CD14-positive monocyte (primary cell): ENCODE results near the gene WDR33. TPM values are rescaled to one million over a fixed set of nuclear protein-coding genes. Genes with fewer than 3 reads are reported as not detected.
A peak's percentile ranks its signal among the peaks of the same experiment; 100 is the strongest.

ENCODE experiments used
- DNase-seq, 3 donors: peaks; one replicate each; pipeline ENCODE4 v3.0.0-alpha.2; 2011 to 2022
- H2AFZ ChIP-seq: 2 replicates; pipeline ENCODE4 v1.6.0; 2012; ENCODE audit warnings: mild to moderate bottlenecking, low read depth, low read length, inconsistent platforms; ENCODE audit not compliant: insufficient read depth, poor library complexity, severe bottlenecking
- H3K27ac ChIP-seq, 2 donors: 1 replicate in 1 of 2; 2 replicates in 1 of 2; pipeline ENCODE4 v1.5.1; 2012 to 2013; ENCODE audit warnings: low read length in 2 of 2, control low read depth in 1 of 2, inconsistent platforms in 1 of 2, low read depth in 1 of 2, mild to moderate bottlenecking in 1 of 2
- H3K27me3 ChIP-seq, 2 donors: one replicate each; pipeline versions ENCODE4 v1.6.0 to v1.6.1; 2011 to 2013; ENCODE audit warnings: low read length in 2 of 2; ENCODE audit not compliant: control insufficient read depth in 2 of 2, insufficient read depth in 2 of 2
- H3K36me3 ChIP-seq, 2 donors: replicated peaks in 1 of 2; 1 replicate in 1 of 2; 2 replicates in 1 of 2; pipeline versions ENCODE4 v1.5.1 to v1.6.1; 2012 to 2013; ENCODE audit warnings: low read length in 2 of 2, control low read depth in 1 of 2, inconsistent platforms in 1 of 2, mild to moderate bottlenecking in 1 of 2; ENCODE audit not compliant: insufficient read depth in 2 of 2, control insufficient read depth in 1 of 2
- H3K4me1 ChIP-seq, 2 donors: 1 replicate in 1 of 2; 2 replicates in 1 of 2; pipeline versions ENCODE4 v1.5.1 to v1.6.1; 2012 to 2013; ENCODE audit warnings: low read length in 2 of 2, control low read depth in 1 of 2, inconsistent platforms in 1 of 2, mild to moderate bottlenecking in 1 of 2, moderate library complexity in 1 of 2; ENCODE audit not compliant: insufficient read depth in 2 of 2, control insufficient read depth in 1 of 2
- H3K4me2 ChIP-seq: replicated peaks from 2 replicates; pipeline ENCODE3; 2012; ENCODE audit warnings: low read length, moderate library complexity, mild to moderate bottlenecking; ENCODE audit not compliant: poor library complexity, severe bottlenecking; ENCODE audit errors: extremely low read depth
- H3K4me3 ChIP-seq, 3 experiments: fragments of 200-600 bp in 1 of 3; sonication (generic) in 1 of 3; replicated peaks in 1 of 3; 1 replicate in 2 of 3; 2 replicates in 1 of 3; pipeline ENCODE4 v1.5.1; 2011 to 2013; ENCODE audit warnings: low read length in 3 of 3, mild to moderate bottlenecking in 3 of 3, control low read depth in 2 of 3, low read depth in 2 of 3, inconsistent platforms in 1 of 3, moderate library complexity in 1 of 3
- H3K79me2 ChIP-seq: 2 replicates; pipeline ENCODE4 v1.6.0; 2012; ENCODE audit warnings: mild to moderate bottlenecking, control low read depth, inconsistent platforms, low read length, moderate library complexity; ENCODE audit not compliant: insufficient read depth
- H3K9ac ChIP-seq: 2 replicates; pipeline ENCODE4 v1.6.0; 2017; ENCODE audit warnings: low read length, mild to moderate bottlenecking; ENCODE audit not compliant: insufficient read depth, poor library complexity, severe bottlenecking
- H3K9me3 ChIP-seq, 2 donors: replicated peaks in 1 of 2; 1 replicate in 1 of 2; 2 replicates in 1 of 2; pipeline versions ENCODE4 v1.5.1 to v1.6.1; 2012 to 2013; ENCODE audit warnings: low read length in 2 of 2, control low read depth in 1 of 2; ENCODE audit not compliant: control insufficient read depth in 1 of 2, insufficient read depth in 1 of 2
- H4K20me1 ChIP-seq: 2 replicates; pipeline ENCODE4 v1.6.0; 2012; ENCODE audit warnings: mild to moderate bottlenecking, low read length, control low read depth, moderate library complexity; ENCODE audit not compliant: insufficient read depth
- H3K27ac Mint-ChIP-seq, 7 donors: one replicate each; pipeline ENCODE4 v1.8.0; 2020; ENCODE audit warnings: mild to moderate bottlenecking in 7 of 7, mixed read lengths in 7 of 7, moderate library complexity in 6 of 7, inconsistent platforms in 2 of 7
- H3K27me3 Mint-ChIP-seq, 3 donors: one replicate each; pipeline ENCODE4 v1.8.0; 2021 to 2022; ENCODE audit warnings: low read depth in 3 of 3, mild to moderate bottlenecking in 3 of 3, mixed read lengths in 3 of 3, moderate library complexity in 3 of 3, inconsistent platforms in 1 of 3
- H3K36me3 Mint-ChIP-seq, 2 donors: one replicate each; pipeline ENCODE4 v1.8.0; 2020; ENCODE audit warnings: mixed read lengths in 2 of 2, inconsistent platforms in 1 of 2, mild to moderate bottlenecking in 1 of 2
- H3K4me1 Mint-ChIP-seq: one replicate; pipeline ENCODE4 v1.8.0; 2020; ENCODE audit warnings: mild to moderate bottlenecking, mixed read lengths
- H3K4me3 Mint-ChIP-seq, 2 donors: one replicate each; pipeline ENCODE4 v1.8.0; 2020; ENCODE audit warnings: mild to moderate bottlenecking in 2 of 2, mixed read lengths in 2 of 2, moderate library complexity in 1 of 2
- H3K9me3 Mint-ChIP-seq, 7 donors: one replicate each; pipeline ENCODE4 v1.8.0; 2020 to 2022; ENCODE audit warnings: mixed read lengths in 7 of 7, mild to moderate bottlenecking in 6 of 7, moderate library complexity in 6 of 7, inconsistent platforms in 2 of 7
- WGBS: methylation state at CpG from one replicate; pipeline ENCODE4 v1.1.5; 2013; ENCODE audit warnings: missing lambda C conversion rate; ENCODE audit not compliant: insufficient coverage; 5-methylcytosine and 5-hydroxymethylcytosine counted together
- intact Hi-C, 2 donors: fragments of 100-400 bp; cut with micrococcal nuclease; formaldehyde crosslinking; loops; one replicate each; pipeline versions ENCODE4 v1.15.0 to v1.15.1; 2023
- polyA plus RNA-seq, 3 donors: library from polyadenylated mRNA; depleted of rRNA in 1 of 3; unstranded in 2 of 3; stranded (reverse) in 1 of 3; fragments of 300-500 nt in 2 of 3; fragments of >200 nt in 1 of 3; fragmentation: Illumina TruSeq in 2 of 3; gene quantifications; 1 replicate in 2 of 3; 2 replicates in 1 of 3; pipeline ENCODE4 v1.2.3, GENCODE V29; 2012 to 2021
- TF ChIP-seq, protein P1 (sequence below): fragments of 200-600 bp; IDR thresholded peaks from one replicate; pipeline ENCODE4 v1.8.0; 2022; ENCODE audit warnings: antibody characterized with exemption, mild to moderate bottlenecking

The WDR33 gene
- polyA plus RNA-seq, 3 donors, result 12.5 to 19.6 (median 12.6) TPM

- no peak overlapping the region for H3K4me2 ChIP-seq
- H3K4me1 ChIP-seq, result no peaks in the 10 kb centered on the region
- no peaks in the 10 kb centered on the region for H3K4me1 Mint-ChIP-seq
- H3K36me3 Mint-ChIP-seq, result peaks cover 72 to 83% of the 10 kb centered on the region in 2 donors
- H3K9me3 ChIP-seq, result no peaks in the 10 kb centered on the region
- TF ChIP-seq, protein P1, sequence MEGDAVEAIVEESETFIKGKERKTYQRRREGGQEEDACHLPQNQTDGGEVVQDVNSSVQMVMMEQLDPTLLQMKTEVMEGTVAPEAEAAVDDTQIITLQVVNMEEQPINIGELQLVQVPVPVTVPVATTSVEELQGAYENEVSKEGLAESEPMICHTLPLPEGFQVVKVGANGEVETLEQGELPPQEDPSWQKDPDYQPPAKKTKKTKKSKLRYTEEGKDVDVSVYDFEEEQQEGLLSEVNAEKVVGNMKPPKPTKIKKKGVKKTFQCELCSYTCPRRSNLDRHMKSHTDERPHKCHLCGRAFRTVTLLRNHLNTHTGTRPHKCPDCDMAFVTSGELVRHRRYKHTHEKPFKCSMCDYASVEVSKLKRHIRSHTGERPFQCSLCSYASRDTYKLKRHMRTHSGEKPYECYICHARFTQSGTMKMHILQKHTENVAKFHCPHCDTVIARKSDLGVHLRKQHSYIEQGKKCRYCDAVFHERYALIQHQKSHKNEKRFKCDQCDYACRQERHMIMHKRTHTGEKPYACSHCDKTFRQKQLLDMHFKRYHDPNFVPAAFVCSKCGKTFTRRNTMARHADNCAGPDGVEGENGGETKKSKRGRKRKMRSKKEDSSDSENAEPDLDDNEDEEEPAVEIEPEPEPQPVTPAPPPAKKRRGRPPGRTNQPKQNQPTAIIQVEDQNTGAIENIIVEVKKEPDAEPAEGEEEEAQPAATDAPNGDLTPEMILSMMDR, result no peak
- no peaks in the 10 kb centered on the region for H3K79me2 ChIP-seq
- H3K27me3 Mint-ChIP-seq, result no peaks in the 10 kb centered on the region
- WGBS, result no CpG with 5 or more reads among the region's 6 CpGs
- H3K4me3 ChIP-seq, result no peak overlapping the region
- no peaks in the 10 kb centered on the region for H3K27me3 ChIP-seq
- no peak for DNase-seq
- H3K27ac ChIP-seq, result no peak overlapping the region
- no peak overlapping the region for H2AFZ ChIP-seq
- no peaks in the 10 kb centered on the region for H3K9me3 Mint-ChIP-seq
- H3K4me3 Mint-ChIP-seq, result no peak overlapping the region
- H3K36me3 ChIP-seq, result peaks cover 89 to 90% of the 10 kb centered on the region in 2 donors
- peaks cover 8% of the 10 kb centered on the region for H4K20me1 ChIP-seq
- no peak overlapping the region for H3K9ac ChIP-seq
- intact Hi-C loops, result no loop called here
- no peak overlapping the region for H3K27ac Mint-ChIP-seq
Measured at GRCh38 chr2:127762441-127762840, 48.5 kb downstream of the WDR33 start.

- Histone ChIP-seq H3K4me1 (no peaks in the 10 kb centered on the region), H3K27ac (no peak overlapping the region), H2AFZ (no peak overlapping the region), H3K9ac (no peak overlapping the region), H3K36me3 (peaks cover 71 to 77% of the 10 kb centered on the region in 2 donors), H3K79me2 (no peaks in the 10 kb centered on the region), H3K27me3 (no peaks in the 10 kb centered on the region), H4K20me1 (no peaks in the 10 kb centered on the region), H3K4me2 (no peak overlapping the region), H3K9me3 (no peaks in the 10 kb centered on the region), H3K4me3 (no peak overlapping the region)
- peak overlapping the region in 1 of 7 donors; percentile 33 for H3K27ac Mint-ChIP-seq
- no peak for DNase-seq
- WGBS, result 100% methylated on average over 1 of the region's 2 CpGs
- no peaks in the 10 kb centered on the region for H3K4me1 Mint-ChIP-seq
- TF ChIP-seq, protein P1, result no peak
- H3K4me3 Mint-ChIP-seq, result no peak overlapping the region
- no peaks in the 10 kb centered on the region for H3K9me3 Mint-ChIP-seq
- no peaks in the 10 kb centered on the region for H3K27me3 Mint-ChIP-seq
- H3K36me3 Mint-ChIP-seq, result peaks cover 65 to 79% of the 10 kb centered on the region in 2 donors
- intact Hi-C loops, result no loop called here
Measured at GRCh38 chr2:127759931-127760330, 51.0 kb downstream of the WDR33 start.
